ENCODE measurements around the gene KCNN3.

Gene KCNN3

GRCh38 chr1:154809436-154810413 is 60.4 kb downstream of the KCNN3 start:
- no peak for DNase-seq

- peak; percentile 28 for DNase-seq
These were observed 61.2 kb downstream of the KCNN3 start for GRCh38 chr1:154808909-154809262.

GRCh38 chr1:154808261-154808908 is 61.7 kb downstream of the KCNN3 start:
- no peak for DNase-seq

- no peak for DNase-seq
These were observed 63.0 kb downstream of the KCNN3 start for GRCh38 chr1:154807048-154807591.

- peak; percentile 7 for DNase-seq
These were observed 63.7 kb downstream of the KCNN3 start for GRCh38 chr1:154806333-154806732.

- no peak for DNase-seq
These were observed 66.8 kb downstream of the KCNN3 start for GRCh38 chr1:154802982-154803920.

GRCh38 chr1:154802336-154802969 is 67.6 kb downstream of the KCNN3 start:
- DNase-seq, result no peak

- DNase-seq, result no peak
These were observed 68.7 kb downstream of the KCNN3 start for GRCh38 chr1:154801234-154802011.

GRCh38 chr1:154799188-154799587 is 70.9 kb downstream of the KCNN3 start:
- no peak for DNase-seq

- DNase-seq, result no peak
These were observed 71.4 kb downstream of the KCNN3 start for GRCh38 chr1:154798645-154799044.

GRCh38 chr1:154797175-154797574 is 72.9 kb downstream of the KCNN3 start:
- no peak for DNase-seq

- no peak for DNase-seq
These were observed 73.7 kb downstream of the KCNN3 start for GRCh38 chr1:154796303-154796892.

- no peak for DNase-seq
These were observed 75.5 kb downstream of the KCNN3 start for GRCh38 chr1:154794608-154795007.

- DNase-seq, result no peak
These were observed 76.4 kb downstream of the KCNN3 start for GRCh38 chr1:154793685-154794084.

GRCh38 chr1:154792899-154793298 is 77.2 kb downstream of the KCNN3 start:
- no peak for DNase-seq

- DNase-seq, result no peak
These were observed 78.6 kb downstream of the KCNN3 start for GRCh38 chr1:154791292-154792166.

- DNase-seq, result no peak
These were observed 81.2 kb downstream of the KCNN3 start for GRCh38 chr1:154788886-154789285.

- DNase-seq, result no peak
These were observed 81.8 kb downstream of the KCNN3 start for GRCh38 chr1:154788110-154788870.
